SK-N-SH (cell line): ENCODE measurements around the gene MEF2C.

Experiments used
- ELF1 ChIP-seq: IDR thresholded peaks from 2 replicates; pipeline ENCODE4 v1.4.0; 2012
- FOXM1 ChIP-seq: IDR thresholded peaks from 2 replicates; pipeline ENCODE4 v1.4.0; 2012; ENCODE audit warnings: low read depth, mild to moderate bottlenecking
- GATA2 ChIP-seq: sonication (generic); formaldehyde crosslinking; IDR thresholded peaks from 2 replicates; pipeline ENCODE4 v1.5.0; 2020; ENCODE audit warnings: mild to moderate bottlenecking, missing genetic modification reagents
- POLR2AphosphoS5 ChIP-seq: IDR thresholded peaks from 2 replicates; pipeline ENCODE4 v1.6.1; 2012; ENCODE audit warnings: low read depth, low read length
- SMC3 ChIP-seq: IDR thresholded peaks from 2 replicates; pipeline ENCODE4 v1.6.1; 2012; ENCODE audit warnings: low read depth, low read length, improper control_type of control experiment
- TF ChIP-seq, protein P1 (sequence below): fragments of 200-600 bp; sonication (generic); IDR thresholded peaks from 2 replicates; pipeline ENCODE4 v1.6.1; 2017; ENCODE audit warnings: antibody characterized with exemption, mild to moderate bottlenecking, moderate library complexity
- TF ChIP-seq, protein P2 (sequence below): fragments of 150-350 bp; IDR thresholded peaks from 2 replicates; pipeline ENCODE4 v1.6.1; 2016; ENCODE audit warnings: mild to moderate bottlenecking, low read depth, low read length

GRCh38 chr5:88716101-88716500 is 166.9 kb downstream of the MEF2C start:
- no peak for TF ChIP-seq GATA2 (CRISPR knock-in tag)
- no peak for TF ChIP-seq POLR2AphosphoS5
- TF ChIP-seq, protein P1, sequence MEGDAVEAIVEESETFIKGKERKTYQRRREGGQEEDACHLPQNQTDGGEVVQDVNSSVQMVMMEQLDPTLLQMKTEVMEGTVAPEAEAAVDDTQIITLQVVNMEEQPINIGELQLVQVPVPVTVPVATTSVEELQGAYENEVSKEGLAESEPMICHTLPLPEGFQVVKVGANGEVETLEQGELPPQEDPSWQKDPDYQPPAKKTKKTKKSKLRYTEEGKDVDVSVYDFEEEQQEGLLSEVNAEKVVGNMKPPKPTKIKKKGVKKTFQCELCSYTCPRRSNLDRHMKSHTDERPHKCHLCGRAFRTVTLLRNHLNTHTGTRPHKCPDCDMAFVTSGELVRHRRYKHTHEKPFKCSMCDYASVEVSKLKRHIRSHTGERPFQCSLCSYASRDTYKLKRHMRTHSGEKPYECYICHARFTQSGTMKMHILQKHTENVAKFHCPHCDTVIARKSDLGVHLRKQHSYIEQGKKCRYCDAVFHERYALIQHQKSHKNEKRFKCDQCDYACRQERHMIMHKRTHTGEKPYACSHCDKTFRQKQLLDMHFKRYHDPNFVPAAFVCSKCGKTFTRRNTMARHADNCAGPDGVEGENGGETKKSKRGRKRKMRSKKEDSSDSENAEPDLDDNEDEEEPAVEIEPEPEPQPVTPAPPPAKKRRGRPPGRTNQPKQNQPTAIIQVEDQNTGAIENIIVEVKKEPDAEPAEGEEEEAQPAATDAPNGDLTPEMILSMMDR, result no peak
- TF ChIP-seq ELF1, result no peak
- TF ChIP-seq FOXM1, result no peak
- TF ChIP-seq, protein P2, sequence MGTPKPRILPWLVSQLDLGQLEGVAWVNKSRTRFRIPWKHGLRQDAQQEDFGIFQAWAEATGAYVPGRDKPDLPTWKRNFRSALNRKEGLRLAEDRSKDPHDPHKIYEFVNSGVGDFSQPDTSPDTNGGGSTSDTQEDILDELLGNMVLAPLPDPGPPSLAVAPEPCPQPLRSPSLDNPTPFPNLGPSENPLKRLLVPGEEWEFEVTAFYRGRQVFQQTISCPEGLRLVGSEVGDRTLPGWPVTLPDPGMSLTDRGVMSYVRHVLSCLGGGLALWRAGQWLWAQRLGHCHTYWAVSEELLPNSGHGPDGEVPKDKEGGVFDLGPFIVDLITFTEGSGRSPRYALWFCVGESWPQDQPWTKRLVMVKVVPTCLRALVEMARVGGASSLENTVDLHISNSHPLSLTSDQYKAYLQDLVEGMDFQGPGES, result no peak
- no peak for TF ChIP-seq SMC3
